Adrenal gland (tissue), 5 donors: ENCODE results near the gene PTK6.

Source experiments
- CTCF ChIP-seq, 6 experiments: fragments of 450-650 bp in 4 of 6; fragments of 200-600 bp in 2 of 6; sonication (generic) in 1 of 6; IDR thresholded peaks; 1 replicate in 5 of 6; 2 replicates in 1 of 6; pipeline versions ENCODE4 v1.5.1 to v1.8.0; 2016 to 2021; ENCODE audit warnings: antibody characterized with exemption in 6 of 6, mild to moderate bottlenecking in 2 of 6, moderate library complexity in 1 of 6
- POLR2A ChIP-seq, 2 donors: fragments of 450-650 bp; IDR thresholded peaks; one replicate each; pipeline ENCODE4 v1.6.1; 2017; ENCODE audit warnings: antibody characterized with exemption in 2 of 2, mild to moderate bottlenecking in 2 of 2, moderate library complexity in 1 of 2
- donor health status: DM: no; HTN: no; CAD: no.

GRCh38 chr20:63579017-63579694 lies 42.0 kb upstream of the PTK6 start:
- TF ChIP-seq POLR2A (IDR thresholded peaks at IDR 0.05) (no peak), CTCF (IDR thresholded peaks at IDR 0.05) (no peak)
